Stomach (tissue), 9 donors: Measurements from ENCODE around the gene SWT1. TPM values are rescaled to one million over a fixed set of nuclear protein-coding genes. Genes with fewer than 3 reads are reported as not detected.

Source experiments
- DNase-seq, 2 donors: peaks; one replicate each; pipeline versions ENCODE4 v3.0.0 to v3.0.0-alpha.2; 2013 to 2019
- H3K27ac ChIP-seq, 5 donors: fragments of 200-600 bp in 4 of 5; sonication (generic) in 4 of 5; one replicate each; pipeline ENCODE4 v1.5.1; 2013 to 2019; ENCODE audit warnings: mild to moderate bottlenecking in 1 of 5, moderate library complexity in 1 of 5
- H3K27me3 ChIP-seq, 3 donors: fragments of 200-600 bp; sonication (generic); one replicate each; pipeline ENCODE4 v1.5.1; 2017 to 2019; ENCODE audit warnings: mixed run types in 1 of 3
- H3K36me3 ChIP-seq, 4 donors: fragments of 200-600 bp; sonication (generic); 1 replicate in 3 of 4; 2 replicates in 1 of 4; pipeline ENCODE4 v1.5.1; 2016 to 2019
- H3K4me1 ChIP-seq, 4 donors: fragments of 200-600 bp; sonication (generic); one replicate each; pipeline ENCODE4 v1.5.1; 2016 to 2019
- H3K4me3 ChIP-seq, 4 donors: fragments of 200-600 bp; sonication (generic) in 3 of 4; one replicate each; pipeline ENCODE4 v1.5.1; 2016 to 2019; ENCODE audit warnings: mild to moderate bottlenecking in 1 of 4
- H3K9me3 ChIP-seq, 4 donors: fragments of 200-600 bp; sonication (generic); one replicate each; pipeline ENCODE4 v1.5.1; 2016 to 2019
- CTCF ChIP-seq, 7 experiments: fragments of 450-650 bp in 4 of 7; fragments of 200-600 bp in 3 of 7; sonication (generic) in 3 of 7; IDR thresholded peaks; one replicate each; pipeline ENCODE4 v1.5.1; 2016 to 2019; ENCODE audit warnings: antibody characterized with exemption in 7 of 7, control low read depth in 2 of 7, mild to moderate bottlenecking in 1 of 7
- EP300 ChIP-seq: sonication (generic); formaldehyde crosslinking; IDR thresholded peaks from one replicate; pipeline ENCODE4 v1.6.1; 2017; ENCODE audit warnings: antibody characterized with exemption
- POLR2A ChIP-seq, 4 donors: fragments of 450-650 bp; IDR thresholded peaks; one replicate each; pipeline ENCODE4 v1.6.1; 2016; ENCODE audit warnings: antibody characterized with exemption in 4 of 4, control low read depth in 2 of 4, mild to moderate bottlenecking in 1 of 4, moderate library complexity in 1 of 4
- POLR2AphosphoS5 ChIP-seq, 3 donors: sonication (generic); formaldehyde crosslinking; IDR thresholded peaks; one replicate each; pipeline ENCODE4 v1.6.1; 2016; ENCODE audit warnings: antibody characterized with exemption in 3 of 3
- WGBS, 5 donors: extraction: QIAGEN DNeasy Blood & Tissue Kit in 3 of 5; methylation state at CpG; one replicate each; pipeline versions ENCODE4 v1.1.5 to v1.1.7; 2013 to 2018; 5-methylcytosine and 5-hydroxymethylcytosine counted together
- intact Hi-C: fragments of 100-400 bp; cut with DNase I; formaldehyde crosslinking; loops from one replicate; pipeline ENCODE4 v1.15.1; 2023; ENCODE audit warnings: low total_unique reads
- polyA plus RNA-seq, 3 donors: library from polyadenylated mRNA; stranded (reverse); fragments of 200-250 nt; gene quantifications; one replicate each; pipeline ENCODE4 v1.2.3, GENCODE V29; 2013
- total RNA-seq, 5 donors: library from RNA; depleted of rRNA; stranded (reverse); fragments of >200 nt; gene quantifications; one replicate each; pipeline versions ENCODE4 v1.1.0 to v1.2.3, GENCODE V29; 2014 to 2016
- donor health status: healthy with polysubstance abuse.
- donor health status: Bipolar disorder and iron deficiency.
- donor health status: healthy.

Gene SWT1
- total and polyA plus RNA-seq, 8 donors, result 2.4 to 35.6 (median 7.3) TPM

GRCh38 chr1:185324118-185324517 lies 167.2 kb downstream of the SWT1 start:
- WGBS, 5 donors, result 95 to 100% (median 96%) methylated on average over 3 of the region's 3 CpGs
- H3K27me3 ChIP-seq, result no peaks in the 10 kb centered on the region

GRCh38 chr1:185325413-185325812 lies 168.4 kb downstream of the SWT1 start:
- H3K36me3 ChIP-seq, result no peaks in the 10 kb centered on the region
- H3K27me3 ChIP-seq, result no peaks in the 10 kb centered on the region
- no peak for TF ChIP-seq POLR2A (IDR thresholded peaks at IDR 0.05)
- TF ChIP-seq EP300, result no peak
- no peak for TF ChIP-seq CTCF (IDR thresholded peaks at IDR 0.05)
- TF ChIP-seq POLR2AphosphoS5 (IDR thresholded peaks at IDR 0.05), result no peak
- no peak overlapping the region for H3K27ac ChIP-seq
- no peaks in the 10 kb centered on the region for H3K9me3 ChIP-seq
- DNase-seq, result no peak
- 54 to 68% (median 63%) methylated on average over 4 of the region's 4 CpGs for WGBS, 5 donors
- no peak overlapping the region for H3K4me3 ChIP-seq
- H3K4me1 ChIP-seq, result no peaks in the 10 kb centered on the region
- intact Hi-C loops, result no loop called here

More at GRCh38 chr1:185324118-185324517, 167.2 kb downstream of the SWT1 start:
- TF ChIP-seq EP300 (no peak), CTCF (IDR thresholded peaks at IDR 0.05) (no peak), POLR2A (IDR thresholded peaks at IDR 0.05) (no peak), POLR2AphosphoS5 (IDR thresholded peaks at IDR 0.05) (no peak)
- H3K4me1 ChIP-seq, result peaks cover 0 to 2% (median 0%) of the 10 kb centered on the region in 4 donors
- intact Hi-C loops, result no loop called here
- no peak for DNase-seq
- no peak overlapping the region for H3K27ac ChIP-seq
- H3K36me3 ChIP-seq, result no peaks in the 10 kb centered on the region
- no peak overlapping the region for H3K4me3 ChIP-seq
- H3K9me3 ChIP-seq, result no peaks in the 10 kb centered on the region

GRCh38 chr1:185328255-185328654 lies 171.3 kb downstream of the SWT1 start:
- Histone ChIP-seq H3K27me3 (no peaks in the 10 kb centered on the region), H3K27ac (peak overlapping the region in 1 of 5 donors; percentile 11), H3K36me3 (no peaks in the 10 kb centered on the region), H3K4me3 (no peak overlapping the region), H3K4me1 (no peaks in the 10 kb centered on the region), H3K9me3 (no peaks in the 10 kb centered on the region)
- TF ChIP-seq POLR2AphosphoS5 (IDR thresholded peaks at IDR 0.05) (no peak), EP300 (no peak), POLR2A (IDR thresholded peaks at IDR 0.05) (no peak), CTCF (IDR thresholded peaks at IDR 0.05) (no peak)
- DNase-seq, result no peak
- 86 to 96% (median 91%) methylated on average over 4 of the region's 4 CpGs for WGBS, 5 donors
- intact Hi-C loops, result no loop called here

GRCh38 chr1:185334182-185334581 lies 177.2 kb downstream of the SWT1 start:
- Histone ChIP-seq H3K4me3 (no peak overlapping the region), H3K27me3 (no peaks in the 10 kb centered on the region), H3K4me1 (no peaks in the 10 kb centered on the region), H3K36me3 (no peaks in the 10 kb centered on the region), H3K27ac (no peak overlapping the region), H3K9me3 (no peaks in the 10 kb centered on the region)
- intact Hi-C loops, result no loop called here
- TF ChIP-seq POLR2AphosphoS5 (IDR thresholded peaks at IDR 0.05), result no peak
- TF ChIP-seq POLR2A (IDR thresholded peaks at IDR 0.05), result no peak
- TF ChIP-seq CTCF (IDR thresholded peaks at IDR 0.05), result no peak
- TF ChIP-seq EP300, result no peak
- 75 to 82% (median 77%) methylated on average over 4 of the region's 4 CpGs for WGBS, 5 donors
- no peak for DNase-seq
